ENCODE data around the gene ESYT3. TPM values are rescaled to one million over a fixed set of nuclear protein-coding genes. Genes with fewer than 3 reads are reported as not detected.

Gene ESYT3
- total RNA-seq, 1 donor from 2014 or later, result 0.29 TPM

DNA sequence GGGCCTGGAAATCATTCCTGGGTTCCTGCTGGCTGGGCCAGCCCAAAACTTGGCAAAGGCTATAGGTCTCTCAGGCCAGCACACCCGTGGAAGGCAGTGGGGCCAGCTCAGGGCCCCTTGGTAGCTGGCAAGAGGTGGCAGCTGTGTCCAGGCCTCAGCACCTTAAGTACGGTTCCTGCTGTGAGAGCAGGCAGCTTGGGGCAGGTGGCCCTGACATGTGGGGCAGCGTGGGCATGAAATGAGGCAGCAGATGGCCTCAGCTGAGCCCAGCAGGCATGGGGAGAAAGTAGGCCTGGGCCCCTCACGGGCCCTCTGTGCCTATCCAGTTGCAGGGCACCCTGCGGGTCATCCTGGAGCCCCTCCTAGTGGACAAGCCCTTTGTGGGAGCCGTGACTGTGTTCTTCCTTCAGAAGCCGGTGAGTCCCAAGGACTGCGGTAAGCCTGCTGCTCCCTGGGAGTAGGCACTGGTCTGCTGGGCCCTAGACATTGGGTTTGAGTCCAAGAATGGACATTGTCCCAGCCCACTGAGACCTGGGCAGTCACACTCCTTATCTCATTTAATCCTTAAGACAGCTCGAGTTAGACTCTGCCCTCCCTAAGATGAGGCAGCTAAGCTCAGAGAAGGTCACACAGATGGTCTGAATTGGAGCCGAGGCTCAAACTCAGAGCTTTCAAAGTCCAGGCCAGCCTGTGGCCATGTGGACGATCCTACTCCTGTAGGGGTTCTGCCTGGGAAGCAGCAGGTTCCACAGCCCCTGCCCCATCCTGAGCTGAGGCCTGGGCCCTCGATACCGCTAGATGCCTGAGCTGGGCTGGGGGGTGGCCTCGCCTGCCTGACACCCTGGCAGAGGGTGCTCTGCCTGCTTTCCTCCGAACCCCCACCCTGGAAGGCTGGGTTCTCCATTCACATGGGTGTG is 25.5 kb downstream of the ESYT3 start:
- intact Hi-C loops (cut with micrococcal nuclease), result no loop called here

DNA sequence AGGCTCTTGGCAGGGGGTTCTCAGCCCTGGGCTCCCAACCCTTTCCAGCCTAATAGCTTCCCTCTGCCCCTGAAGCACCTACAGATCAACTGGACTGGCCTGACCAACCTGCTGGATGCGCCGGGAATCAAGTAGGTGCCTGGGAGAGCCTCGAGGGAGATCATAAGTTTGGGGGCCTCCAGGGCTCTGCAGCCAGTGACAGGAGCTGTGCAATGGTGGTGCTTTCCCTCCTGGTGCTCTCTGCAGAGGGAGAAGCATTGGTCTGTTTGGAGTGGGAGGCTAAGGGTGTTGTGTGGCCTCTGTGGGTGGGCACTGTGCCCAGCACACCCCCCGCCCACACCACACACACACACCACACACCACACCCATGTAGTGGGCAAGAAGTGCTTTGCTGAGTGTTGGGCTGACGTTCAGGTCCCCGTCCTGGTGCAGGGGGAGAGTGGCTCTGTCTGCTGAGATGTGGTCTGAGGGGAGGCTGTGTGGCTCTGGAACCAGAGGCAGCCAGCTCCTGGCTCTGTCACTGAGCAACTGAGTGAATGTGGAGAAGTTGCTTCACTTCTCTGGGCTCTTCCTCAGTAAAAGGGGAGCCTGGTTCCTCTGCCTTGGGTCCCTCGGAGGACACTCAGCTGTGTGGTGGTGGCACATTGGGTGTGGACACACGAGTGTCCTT is 26.3 kb downstream of the ESYT3 start:
- intact Hi-C loops (cut with micrococcal nuclease), result no loop called here

DNA sequence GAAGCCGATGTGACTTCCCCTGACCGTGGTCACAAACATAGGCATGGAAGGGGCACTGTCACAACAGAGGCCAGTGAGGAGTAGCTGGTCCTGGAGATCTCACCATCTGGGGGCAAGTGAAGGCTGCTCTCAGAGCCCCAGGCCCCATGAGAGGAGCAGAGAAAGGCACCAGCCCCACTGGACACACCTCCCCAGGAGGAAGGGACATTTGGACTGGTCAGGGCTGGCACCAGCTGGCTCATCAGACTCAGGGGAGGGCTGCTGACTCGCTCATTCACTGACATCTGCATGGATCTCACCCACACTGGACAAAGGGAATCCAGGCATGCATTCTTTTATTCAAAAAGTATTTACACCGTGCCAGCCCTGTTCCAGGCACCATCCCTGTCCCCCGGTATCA is 26.8 kb downstream of the ESYT3 start:
- intact Hi-C loops (cut with micrococcal nuclease), result no loop called here

DNA sequence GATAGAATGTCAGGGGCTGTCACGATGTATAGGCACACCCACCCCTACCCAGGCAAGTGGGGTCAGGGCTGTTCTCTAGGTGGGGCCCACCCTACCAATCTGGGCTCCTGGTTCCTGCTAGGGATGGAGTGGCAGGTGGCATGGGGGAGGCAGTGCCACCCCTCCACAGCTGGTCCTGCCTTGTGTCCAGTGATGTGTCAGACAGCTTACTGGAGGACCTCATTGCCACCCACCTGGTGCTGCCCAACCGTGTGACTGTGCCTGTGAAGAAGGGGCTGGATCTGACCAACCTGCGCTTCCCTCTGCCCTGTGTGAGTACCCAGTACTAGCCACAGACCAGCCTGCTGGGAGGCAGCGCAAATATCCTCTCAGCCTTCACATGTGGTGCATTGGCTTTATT is 27.5 kb downstream of the ESYT3 start:
- intact Hi-C loops (cut with micrococcal nuclease), result no loop called here

DNA sequence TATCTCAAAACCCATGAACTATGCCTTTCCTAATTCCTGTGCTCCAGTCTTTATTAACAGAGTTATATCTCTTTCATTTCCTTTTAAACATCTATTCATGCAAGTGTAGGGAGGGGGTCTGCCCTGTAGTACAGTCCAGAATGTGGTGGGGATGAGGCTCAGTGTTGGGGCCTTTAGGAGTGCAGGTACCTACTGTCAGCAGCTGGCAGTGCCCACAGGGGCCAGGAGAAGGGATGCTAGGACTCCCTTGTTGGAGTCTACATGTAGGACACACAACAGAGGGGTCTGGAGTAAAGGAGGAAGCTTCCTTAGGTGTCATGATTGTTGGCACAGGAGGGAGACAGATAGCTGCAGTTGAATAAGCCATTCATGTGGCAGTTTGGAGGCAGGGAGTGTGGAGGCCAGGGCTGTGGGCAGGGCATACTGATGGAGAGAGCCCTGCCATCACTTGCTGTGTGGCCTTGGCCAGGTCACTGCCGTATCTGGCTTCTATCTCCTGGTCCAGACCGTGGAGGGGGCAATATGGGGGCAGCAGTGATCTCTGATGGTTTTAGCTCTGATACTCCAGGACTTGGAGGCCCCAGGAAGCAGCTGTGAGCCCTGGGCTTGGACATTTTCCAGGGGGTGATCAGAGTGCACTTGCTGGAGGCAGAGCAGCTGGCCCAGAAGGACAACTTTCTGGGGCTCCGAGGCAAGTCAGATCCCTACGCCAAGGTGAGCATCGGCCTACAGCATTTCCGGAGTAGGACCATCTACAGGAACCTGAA is 29.5 kb downstream of the ESYT3 start:
- intact Hi-C loops (cut with micrococcal nuclease), result no loop called here

DNA sequence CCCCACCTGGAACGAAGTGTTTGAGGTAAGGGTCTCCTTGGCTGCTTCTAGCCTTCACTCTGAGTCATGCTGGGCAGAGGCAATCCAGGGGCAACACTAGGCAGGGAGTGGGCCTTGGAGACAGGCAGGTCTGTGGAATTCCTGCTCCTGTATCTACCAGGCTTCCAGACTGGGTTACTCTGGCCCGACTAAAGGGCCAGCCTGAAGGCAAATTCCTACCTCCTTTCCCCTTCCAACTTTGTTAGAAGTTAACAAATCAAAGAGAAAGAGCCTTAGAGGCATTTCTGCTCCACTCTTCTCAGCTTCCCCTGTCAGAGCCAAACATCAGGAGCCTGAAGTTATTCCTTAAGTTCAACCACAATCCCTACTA is 30.1 kb downstream of the ESYT3 start:
- intact Hi-C loops (cut with micrococcal nuclease), result no loop called here

DNA sequence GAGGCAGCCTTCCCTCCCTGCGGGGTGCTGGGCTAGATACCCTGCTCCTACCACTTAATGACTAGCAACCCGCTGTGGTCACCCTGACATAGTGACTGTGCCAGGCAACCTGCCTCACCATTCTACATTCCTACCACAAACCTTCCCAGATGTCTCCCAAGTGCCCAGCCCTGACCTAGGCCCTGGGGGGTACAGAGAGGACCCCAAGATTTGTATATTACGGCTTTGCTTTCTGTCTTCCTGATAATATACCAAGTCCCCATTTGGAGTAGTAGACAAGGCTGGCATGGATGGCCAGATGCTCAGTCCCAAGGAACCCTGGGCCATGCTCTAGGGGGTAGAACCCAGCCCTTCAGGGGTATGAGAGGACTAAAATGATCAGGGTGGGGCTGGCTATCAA is 31.0 kb downstream of the ESYT3 start:
- intact Hi-C loops (cut with micrococcal nuclease), result no loop called here

DNA sequence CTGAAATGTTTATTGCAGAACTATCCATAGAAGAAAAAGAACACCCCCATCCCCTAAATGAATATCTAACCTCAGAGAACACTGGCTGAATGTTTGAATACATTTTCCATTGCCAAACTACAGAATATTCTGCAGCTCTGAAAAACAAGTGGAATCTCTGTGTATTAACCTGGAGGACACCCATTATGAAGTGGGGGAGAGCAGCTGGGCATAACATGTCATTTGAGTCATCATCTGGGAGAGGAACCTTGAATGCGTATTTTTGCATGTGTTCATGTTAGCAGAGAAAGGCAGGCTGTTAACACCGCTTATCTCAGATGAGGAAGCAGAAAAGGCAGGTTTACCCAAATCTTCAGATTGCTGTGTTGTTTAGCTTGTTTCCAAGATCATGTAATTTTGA is 31.5 kb downstream of the ESYT3 start:
- intact Hi-C loops (cut with micrococcal nuclease), result no loop called here

DNA sequence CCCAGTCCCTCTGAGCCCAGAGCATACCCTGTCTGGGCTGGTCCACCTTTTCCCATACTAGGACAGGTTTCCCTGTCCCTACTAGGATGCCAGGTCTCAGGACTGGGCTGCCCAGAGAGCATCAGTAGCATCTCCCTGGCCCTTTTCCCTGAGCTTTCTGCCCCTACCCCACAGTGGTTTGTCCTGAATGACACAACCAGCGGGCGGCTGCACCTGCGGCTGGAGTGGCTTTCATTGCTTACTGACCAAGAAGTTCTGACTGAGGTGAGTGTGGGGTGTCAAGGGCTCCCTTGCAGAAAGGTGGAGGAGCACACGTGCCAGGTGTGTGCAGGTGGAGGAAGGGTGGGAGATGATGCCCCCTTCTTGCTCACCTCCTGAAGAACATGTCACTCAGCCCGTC is 33.5 kb downstream of the ESYT3 start:
- intact Hi-C loops (cut with micrococcal nuclease), result no loop called here

DNA sequence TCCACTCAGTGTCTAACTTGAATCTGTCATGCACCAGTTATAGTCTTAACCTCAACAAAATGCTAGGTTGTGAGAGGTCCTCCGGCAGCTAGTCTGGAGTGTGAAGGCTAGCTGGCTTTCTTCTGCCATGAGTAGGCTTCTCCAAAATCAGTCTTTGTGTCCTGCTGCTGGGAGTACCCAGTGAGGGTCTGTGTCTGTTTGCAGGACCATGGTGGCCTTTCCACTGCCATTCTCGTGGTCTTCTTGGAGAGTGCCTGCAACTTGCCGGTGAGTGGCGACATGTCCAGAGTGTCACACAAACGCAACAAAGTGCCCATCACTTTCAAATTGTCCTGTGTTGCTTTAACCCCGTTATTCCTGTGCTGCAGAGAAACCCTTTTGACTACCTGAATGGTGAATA is 34.0 kb downstream of the ESYT3 start:
- intact Hi-C loops (cut with micrococcal nuclease), result no loop called here

DNA sequence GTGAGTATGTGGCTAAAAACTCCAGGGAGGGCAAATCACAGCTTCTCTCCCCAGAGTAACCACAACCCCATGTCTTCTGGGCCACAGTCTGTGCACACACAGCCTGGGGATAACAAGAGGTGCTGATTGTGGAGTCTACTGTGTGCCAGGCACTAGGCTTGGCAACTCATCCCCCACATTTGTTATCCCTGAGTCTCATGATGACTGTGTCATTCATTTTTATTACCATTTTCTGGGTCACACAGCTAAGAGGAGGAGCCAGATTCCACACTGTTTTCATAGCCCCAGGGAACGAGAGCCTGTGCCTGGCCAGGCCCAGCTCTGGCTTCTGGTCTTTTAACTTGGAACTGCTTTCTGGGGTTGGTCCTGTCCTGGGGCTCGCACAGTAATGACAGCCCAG is 34.5 kb downstream of the ESYT3 start:
- intact Hi-C loops (cut with micrococcal nuclease), result no loop called here

DNA sequence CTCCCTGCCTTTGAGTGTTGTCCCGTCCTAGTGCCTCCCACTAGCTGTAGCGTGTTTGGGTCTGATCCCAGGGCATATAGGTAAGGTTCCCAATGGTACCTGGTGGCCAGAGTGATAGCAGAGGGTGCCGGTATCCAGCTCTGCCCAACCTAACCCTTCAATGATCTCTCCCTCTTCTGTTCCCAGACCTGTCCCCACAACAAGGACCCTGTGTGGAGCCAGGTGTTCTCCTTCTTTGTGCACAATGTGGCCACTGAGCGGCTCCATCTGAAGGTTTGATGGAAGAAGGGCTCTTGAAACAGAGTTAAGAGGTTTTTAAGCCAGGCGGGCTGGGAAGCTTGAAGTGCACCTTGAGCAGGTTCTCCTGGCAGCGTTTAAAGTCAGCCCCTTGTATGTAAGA is 35.5 kb downstream of the ESYT3 start:
- intact Hi-C loops (cut with micrococcal nuclease), result loop anchor here (10.0 kb wide), 1 partner anchor 225 kb away; no protein-coding TSS in a partner anchor

DNA sequence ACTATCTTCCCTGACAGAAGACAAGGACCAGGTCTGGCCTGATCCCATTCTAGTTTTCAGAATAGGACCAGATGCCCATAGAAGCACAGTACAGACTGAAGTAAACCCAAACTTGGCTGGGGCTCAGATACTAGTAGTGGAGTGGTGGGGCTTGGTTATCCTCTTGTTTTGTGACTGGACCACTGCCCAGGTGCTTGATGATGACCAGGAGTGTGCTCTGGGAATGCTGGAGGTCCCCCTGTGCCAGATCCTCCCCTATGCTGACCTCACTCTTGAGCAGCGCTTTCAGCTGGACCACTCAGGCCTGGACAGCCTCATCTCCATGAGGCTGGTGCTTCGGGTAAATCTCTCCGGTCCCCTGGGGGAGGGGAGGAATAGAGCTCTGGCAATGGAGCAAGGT is 36.3 kb downstream of the ESYT3 start:
- intact Hi-C loops (cut with micrococcal nuclease), result loop anchor here (10.0 kb wide), 1 partner anchor 224 kb away; no protein-coding TSS in a partner anchor

DNA sequence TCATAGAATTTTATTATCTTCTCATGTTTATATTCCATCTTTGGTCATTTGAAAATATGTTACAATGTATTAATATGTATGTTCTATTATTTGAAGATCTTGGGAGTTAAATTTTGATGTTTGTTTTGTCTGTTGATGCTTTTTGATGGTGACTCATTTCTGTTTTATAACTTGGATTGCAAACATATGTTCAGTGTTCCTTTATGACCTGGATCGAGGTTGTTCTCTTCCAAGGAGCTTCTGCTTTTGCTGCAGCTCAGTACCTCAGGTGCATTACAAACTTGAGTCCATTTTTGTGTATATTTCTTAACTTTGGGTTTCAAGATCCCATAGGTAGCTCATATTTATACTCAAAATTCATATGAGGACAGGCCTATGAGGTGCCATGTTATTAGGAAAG is 37.1 kb downstream of the ESYT3 start:
- intact Hi-C loops (cut with micrococcal nuclease), result loop anchor here (10.0 kb wide), 1 partner anchor 223 kb away; no protein-coding TSS in a partner anchor

DNA sequence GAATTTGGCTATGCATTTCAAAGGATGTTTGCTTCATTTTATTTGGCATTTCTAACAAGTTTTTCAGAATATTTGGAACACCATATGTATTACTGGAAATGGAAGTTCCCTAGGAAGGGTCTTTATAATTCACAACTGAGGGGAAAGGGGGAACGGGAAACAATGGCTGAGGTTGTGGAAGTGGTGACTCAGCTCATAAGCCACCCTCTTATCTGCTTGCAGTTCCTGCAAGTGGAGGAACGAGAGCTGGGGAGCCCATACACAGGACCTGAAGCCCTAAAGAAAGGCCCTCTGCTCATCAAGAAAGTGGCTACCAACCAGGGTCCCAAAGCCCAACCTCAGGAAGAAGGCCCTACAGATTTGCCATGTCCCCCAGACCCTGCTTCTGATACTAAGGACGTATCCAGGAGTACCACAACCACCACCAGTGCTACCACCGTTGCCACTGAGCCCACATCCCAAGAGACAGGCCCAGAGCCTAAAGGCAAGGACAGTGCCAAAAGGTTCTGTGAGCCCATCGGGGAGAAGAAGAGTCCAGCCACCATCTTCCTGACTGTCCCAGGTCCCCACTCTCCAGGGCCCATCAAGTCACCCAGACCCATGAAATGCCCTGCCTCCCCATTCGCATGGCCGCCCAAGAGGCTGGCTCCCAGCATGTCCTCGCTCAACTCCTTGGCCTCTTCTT is 37.9 kb downstream of the ESYT3 start:
- intact Hi-C loops (cut with micrococcal nuclease), result loop anchor here (10.0 kb wide), 1 partner anchor 223 kb away; no protein-coding TSS in a partner anchor

DNA sequence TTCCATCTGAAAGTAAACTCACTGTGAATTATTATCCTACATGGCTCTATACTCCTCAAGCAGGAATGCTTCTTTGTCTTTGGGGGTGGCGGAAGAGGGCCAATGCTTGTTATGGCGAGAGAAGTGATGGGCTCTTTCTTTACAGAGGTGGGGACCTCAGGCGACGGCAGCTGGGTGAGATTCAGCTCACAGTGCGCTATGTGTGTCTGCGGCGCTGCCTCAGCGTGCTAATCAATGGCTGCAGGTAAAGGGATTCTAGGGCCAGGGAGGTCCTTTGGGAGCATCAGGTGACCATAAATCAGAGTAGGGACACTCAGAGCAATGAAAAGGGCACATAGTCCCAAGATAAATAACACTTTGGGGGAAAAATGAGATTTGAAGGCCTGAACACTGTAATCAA is 39.0 kb downstream of the ESYT3 start:
- intact Hi-C loops (cut with micrococcal nuclease), result loop anchor here (10.0 kb wide), 1 partner anchor 221 kb away; no protein-coding TSS in a partner anchor

DNA sequence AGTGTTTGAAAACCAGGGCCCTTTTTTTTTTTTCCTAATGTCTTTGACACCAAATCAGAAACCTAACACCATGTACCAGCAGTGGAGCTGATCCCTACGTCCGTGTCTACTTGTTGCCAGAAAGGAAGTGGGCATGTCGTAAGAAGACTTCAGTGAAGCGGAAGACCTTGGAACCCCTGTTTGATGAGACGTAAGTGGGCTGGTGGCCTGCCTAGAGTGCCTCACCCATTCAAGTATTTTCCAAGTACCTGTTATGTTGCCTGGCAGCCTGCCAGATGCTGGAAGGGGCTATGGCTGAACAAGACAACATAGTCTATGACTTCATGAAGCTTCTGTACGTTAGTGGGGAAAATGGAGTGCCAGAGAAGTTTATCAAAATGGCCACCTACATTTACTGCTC is 39.7 kb downstream of the ESYT3 start:
- intact Hi-C loops (cut with micrococcal nuclease), result loop anchor here (10.0 kb wide), 1 partner anchor 221 kb away; no protein-coding TSS in a partner anchor

DNA sequence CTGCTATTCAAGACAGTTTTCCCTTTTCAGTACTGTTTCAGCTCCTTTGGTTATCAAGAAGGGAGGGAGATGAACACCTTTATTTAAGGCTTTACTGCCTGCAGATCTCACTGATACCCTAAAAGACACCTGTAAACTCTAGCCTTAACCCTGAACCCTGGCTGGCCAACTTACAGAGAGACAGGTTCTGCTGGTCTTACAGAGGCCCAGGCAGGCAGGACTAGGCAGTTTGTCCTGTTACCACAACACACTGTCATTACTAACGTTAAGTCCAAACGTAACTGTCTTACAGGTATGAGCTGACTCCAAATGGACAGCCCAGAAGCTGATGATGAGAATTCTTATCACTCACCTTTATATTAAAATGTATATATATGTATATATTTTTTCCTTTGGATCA is 42.1 kb downstream of the ESYT3 start:
- intact Hi-C loops (cut with micrococcal nuclease), result loop anchor here (10.0 kb wide), 1 partner anchor 218 kb away; no protein-coding TSS in a partner anchor

DNA sequence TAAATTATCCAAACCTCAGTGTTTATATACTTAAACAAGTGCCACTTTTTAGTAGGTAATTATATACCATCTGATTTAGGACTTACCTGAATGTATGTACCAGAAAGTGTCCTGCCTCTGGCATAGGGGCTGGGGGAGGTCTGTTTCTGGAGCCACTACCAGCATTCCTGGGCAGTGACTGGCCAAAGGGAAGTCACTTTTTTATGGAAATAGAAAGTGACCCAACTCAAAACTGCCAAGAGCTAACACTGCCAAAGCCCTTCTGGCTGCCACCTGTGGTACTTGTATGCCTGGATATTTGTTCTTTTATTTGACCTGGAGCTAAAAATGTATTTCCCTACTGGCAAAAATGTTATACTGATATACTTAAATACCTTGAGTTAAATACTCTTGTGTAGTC is 42.7 kb downstream of the ESYT3 start:
- intact Hi-C loops (cut with micrococcal nuclease), result loop anchor here (10.0 kb wide), 1 partner anchor 218 kb away; no protein-coding TSS in a partner anchor

DNA sequence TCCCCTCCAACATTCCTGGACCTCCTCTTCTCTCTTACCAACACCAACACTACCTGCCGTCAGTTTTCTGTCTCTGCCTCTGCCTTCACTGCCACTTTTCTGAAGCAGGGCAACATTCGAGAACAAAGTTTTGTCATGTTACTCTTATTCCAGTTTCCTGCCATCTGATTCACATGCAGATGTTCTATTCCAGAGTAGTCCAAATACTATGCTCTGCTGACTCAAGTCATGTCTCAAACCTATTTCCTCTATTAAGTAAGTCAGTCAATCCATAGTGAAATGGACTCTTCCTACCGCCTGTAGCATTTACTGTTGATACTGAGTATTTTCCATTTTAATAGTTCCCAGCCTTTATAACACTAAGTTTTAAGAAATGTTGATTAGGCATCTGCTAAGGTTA is 43.4 kb downstream of the ESYT3 start:
- intact Hi-C loops (cut with micrococcal nuclease), result loop anchor here (2.0 to 10.0 kb wide), 3 partner anchors 61 to 437 kb away; no protein-coding TSS in a partner anchor

DNA sequence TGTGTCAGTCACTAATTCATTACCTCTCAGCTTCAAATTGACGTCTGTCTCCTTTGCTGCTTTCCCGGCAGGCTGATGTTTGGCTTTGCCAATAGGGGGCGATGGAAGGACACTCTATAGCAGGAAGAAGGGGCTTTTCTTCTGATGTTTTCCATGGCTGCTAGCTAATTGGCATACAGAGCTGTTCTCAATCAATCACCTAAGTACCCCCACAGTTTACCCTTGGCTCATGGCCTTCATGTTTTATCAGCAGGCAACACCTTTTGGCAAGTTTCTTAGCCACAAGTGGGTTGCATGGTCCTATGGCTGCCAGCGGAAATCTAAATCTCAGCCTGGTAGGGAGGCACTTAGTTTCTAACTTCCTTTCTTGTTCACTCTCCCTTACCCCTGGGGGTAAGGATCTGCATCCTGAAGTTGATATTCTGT is 45.0 kb downstream of the ESYT3 start:
- intact Hi-C loops (cut with micrococcal nuclease), result loop anchor here (1.0 to 10.0 kb wide), 5 partner anchors 63 to 444 kb away; partner anchors contain the start of gene CEP70

Measured in T-helper 1 cell treated with Interleukin-12 subunit alpha and Interleukin-12 subunit beta and Interleukin-4 antibody, amounts not matched to agents 30 ng/mL and 1 ng/mL, for 36 hours (primary cell).